IMR-90 (cell line): ENCODE data around the gene STIM1. TPM values are rescaled to one million over a fixed set of nuclear protein-coding genes. Genes with fewer than 3 reads are reported as not detected.

Experiments
- ATAC-seq: fragments of 200-7000 bp; cut with Tn5 transposase; 2 replicates; pipeline ENCODE4 v1.9.1; 2020; ENCODE audit warnings: low read depth, mild to moderate bottlenecking, moderate library complexity
- BruUV-seq: library from RNA; stranded (reverse); fragments of 400-500 nt; replicated peaks from 2 replicates; lab custom pipeline; 2021; lab: Mats Ljungman, UMichigan
- CTCF ChIA-PET: fragments of 300-600 bp; formaldehyde crosslinking; extraction: SDS; loops from one replicate; lab custom pipeline; 2021; ENCODE audit warnings: antibody characterized with exemption; lab: Yijun Ruan, JAX
- POLR2A ChIA-PET: fragments of 300-600 bp; sonication (Branson Sonifier 250); formaldehyde crosslinking; loops from one replicate; lab custom pipeline; 2022; ENCODE audit warnings: antibody characterized with exemption; ENCODE audit not compliant: unreplicated experiment; lab: Charles Lee
- DNase-seq: peaks from one replicate; pipeline ENCODE4 v3.0.0; 2013
- H2AFZ ChIP-seq: replicated peaks from 2 replicates; pipeline ENCODE3; 2013; ENCODE audit warnings: low read length, mild to moderate bottlenecking; ENCODE audit not compliant: poor library complexity
- H2AK5ac ChIP-seq: 2 replicates; pipeline ENCODE4 v1.6.1; 2013; ENCODE audit warnings: low read depth, low read length, inconsistent platforms
- H2AK9ac ChIP-seq: replicated peaks from 2 replicates; pipeline ENCODE3; 2013; ENCODE audit warnings: mild to moderate bottlenecking, low read depth, low read length, moderate library complexity; ENCODE audit not compliant: poor library complexity
- H2BK120ac ChIP-seq: 2 replicates; pipeline ENCODE4 v1.6.1; 2013; ENCODE audit warnings: low read depth, low read length, inconsistent platforms
- H2BK15ac ChIP-seq: 3 replicates; pipeline ENCODE4 v1.6.1; 2013; ENCODE audit warnings: low read depth, low read length, inconsistent platforms
- H2BK20ac ChIP-seq: 2 replicates; pipeline ENCODE4 v1.6.1; 2013; ENCODE audit warnings: low read depth, mild to moderate bottlenecking, inconsistent platforms, low read length, moderate library complexity
- H2BK5ac ChIP-seq: 2 replicates; pipeline ENCODE4 v1.6.1; 2013; ENCODE audit warnings: mild to moderate bottlenecking, low read depth, low read length, inconsistent platforms; ENCODE audit not compliant: poor library complexity, severe bottlenecking
- H3K14ac ChIP-seq: replicated peaks from 2 replicates; pipeline ENCODE4 v1.6.1; 2013; ENCODE audit warnings: low read depth, low read length, inconsistent platforms
- H3K18ac ChIP-seq: 2 replicates; pipeline ENCODE4 v1.6.1; 2013; ENCODE audit warnings: low read depth, low read length, control low read depth
- H3K23ac ChIP-seq: 2 replicates; pipeline ENCODE4 v1.6.1; 2013; ENCODE audit warnings: low read depth, low read length, inconsistent platforms
- H3K27ac ChIP-seq: 2 replicates; pipeline ENCODE4 v1.5.1; 2013; ENCODE audit warnings: mild to moderate bottlenecking, control low read depth, low read length; ENCODE audit not compliant: insufficient read depth
- H3K27me3 ChIP-seq: 2 replicates; pipeline ENCODE4 v1.6.1; 2013; ENCODE audit warnings: low read length; ENCODE audit not compliant: control insufficient read depth, insufficient read depth
- H3K36me3 ChIP-seq: 2 replicates; pipeline ENCODE4 v1.6.1; 2013; ENCODE audit warnings: low read length, mixed read lengths; ENCODE audit not compliant: control insufficient read depth, insufficient read depth
- H3K4ac ChIP-seq: 2 replicates; pipeline ENCODE4 v1.6.1; 2013; ENCODE audit warnings: low read depth, low read length, inconsistent platforms
- H3K4me1 ChIP-seq: 2 replicates; pipeline ENCODE4 v1.6.1; 2013; ENCODE audit warnings: low read length, mixed read lengths; ENCODE audit not compliant: control insufficient read depth, insufficient read depth
- H3K4me2 ChIP-seq: 2 replicates; pipeline ENCODE4 v1.6.1; 2013; ENCODE audit warnings: low read depth, mild to moderate bottlenecking, control low read depth, low read length, moderate library complexity
- H3K4me3 ChIP-seq: 2 replicates; pipeline ENCODE4 v1.5.1; 2013; ENCODE audit warnings: low read depth, mild to moderate bottlenecking, control low read depth, low read length, moderate library complexity; ENCODE audit not compliant: insufficient read depth
- H3K56ac ChIP-seq: 2 replicates; pipeline ENCODE4 v1.6.1; 2013; ENCODE audit warnings: low read length, inconsistent platforms; ENCODE audit not compliant: insufficient read depth; ENCODE audit errors: extremely low read depth
- H3K79me1 ChIP-seq, 2 experiments: 2 replicates each; pipeline ENCODE4 v1.6.1; 2013; ENCODE audit warnings: low read length in 2 of 2, inconsistent platforms in 1 of 2, low read depth in 1 of 2
- H3K9ac ChIP-seq: 2 replicates; pipeline ENCODE4 v1.6.1; 2013; ENCODE audit warnings: low read depth, low read length, control low read depth
- H3K9me1 ChIP-seq: 2 replicates; pipeline ENCODE4 v1.6.1; 2013; ENCODE audit warnings: low read length, inconsistent platforms; ENCODE audit not compliant: insufficient read depth
- H3K9me3 ChIP-seq: 2 replicates; pipeline ENCODE4 v1.6.1; 2013; ENCODE audit warnings: low read length; ENCODE audit not compliant: control insufficient read depth, insufficient read depth
- H4K20me1 ChIP-seq: 2 replicates; pipeline ENCODE4 v1.6.1; 2013; ENCODE audit warnings: low read length, inconsistent platforms; ENCODE audit not compliant: insufficient read depth
- H4K5ac ChIP-seq: 2 replicates; pipeline ENCODE4 v1.6.1; 2013; ENCODE audit warnings: mild to moderate bottlenecking, low read depth, low read length, control low read depth
- H4K8ac ChIP-seq, 2 experiments: 2 replicates each; pipeline ENCODE4 v1.6.1; 2013; ENCODE audit warnings: low read depth in 2 of 2, low read length in 2 of 2, control low read depth in 1 of 2, inconsistent platforms in 1 of 2
- H4K91ac ChIP-seq: 2 replicates; pipeline ENCODE4 v1.6.1; 2013; ENCODE audit warnings: low read depth, low read length, inconsistent platforms; ENCODE audit not compliant: insufficient read depth
- SMC3 ChIP-seq: fragments of 150-350 bp; IDR thresholded peaks from 2 replicates; pipeline ENCODE4 v1.6.1; 2016; ENCODE audit warnings: low read depth, mild to moderate bottlenecking, antibody characterized with exemption, low read length, moderate library complexity
- WGBS, 2 experiments: methylation state at CpG; one replicate each; pipeline versions ENCODE4 v1.1.5 to v1.1.7; 2013; ENCODE audit warnings: missing lambda C conversion rate in 2 of 2; ENCODE audit not compliant: insufficient read length in 1 of 2; ENCODE audit errors: extremely low coverage in 2 of 2; 5-methylcytosine and 5-hydroxymethylcytosine counted together
- dilution Hi-C: fragments of 300-500 bp; cut with HindIII; formaldehyde crosslinking; loops from one replicate; pipeline ENCODE4 v1.14.3; 2018; ENCODE audit warnings: low sequenced_read_pairs; ENCODE audit not compliant: unreplicated experiment
- in situ Hi-C: fragments of 300-500 bp; cut with MboI; formaldehyde crosslinking; loops from 3 replicates; pipeline ENCODE4 v1.14.3; 2019; ENCODE audit warnings: low sequenced_read_pairs, inconsistent platforms, mixed read lengths
- intact Hi-C: fragments of 100-400 bp; cut with micrococcal nuclease; formaldehyde crosslinking; loops from 2 replicates; pipeline ENCODE4 v1.10.0; 2022
- polyA plus RNA-seq, 3 experiments: library from polyadenylated mRNA; depleted of rRNA; stranded (reverse); fragments of >200 nt; gene quantifications; 2 replicates each; pipeline ENCODE4 v1.2.3, GENCODE V29; 2012; ENCODE audit warnings: low replicate concordance in 1 of 3
- total RNA-seq: library from RNA; depleted of rRNA; stranded (reverse); fragments of >200 nt; gene quantifications from 2 replicates; pipeline ENCODE4 v1.2.3, GENCODE V29; 2012

Gene STIM1
- total and polyA plus RNA-seq, 2 of the 4 experiments (the other 2 are of a cell fraction), result 17.9 to 23.0 TPM

- POLR2A ChIA-PET, result no interaction called here
- H3K4me3 ChIP-seq, result no peak overlapping the region
- H3K9me1 ChIP-seq, result peaks cover 8% of the 10 kb centered on the region; the same call in 1 of the 2 replicates
- H2AK5ac ChIP-seq, result no peak overlapping the region
- H4K5ac ChIP-seq, result no peak overlapping the region
- no peak overlapping the region for H3K23ac ChIP-seq
- WGBS, 2 experiments, result no CpG with 5 or more reads among the region's 1 CpG
- H3K36me3 ChIP-seq, result no peaks in the 10 kb centered on the region
- no TSS peak for BruUV-seq
- H4K8ac ChIP-seq, result no peak overlapping the region
- no peak overlapping the region for H2BK5ac ChIP-seq
- in situ Hi-C loops (no loop called here), dilution Hi-C loops (no loop called here), intact Hi-C loops (no loop called here)
- H3K9ac ChIP-seq, result no peak overlapping the region
- H3K14ac ChIP-seq, result no peak overlapping the region
- no peak overlapping the region for H2BK15ac ChIP-seq
- DNase-seq (no peak), ATAC-seq (no peak)
- no peak overlapping the region for H3K4ac ChIP-seq
- no peak overlapping the region for H2BK20ac ChIP-seq
- no peaks in the 10 kb centered on the region for H3K27me3 ChIP-seq
- no peak overlapping the region for H3K4me2 ChIP-seq
- H4K20me1 ChIP-seq, result no peaks in the 10 kb centered on the region
- TF ChIP-seq SMC3, result no peak
- CTCF ChIA-PET, result interaction anchor here (1.3 kb wide), 1 partner anchor 14 kb away, joined by 4 read pairs; no protein-coding TSS in a partner anchor
- H3K27ac ChIP-seq, result no peak overlapping the region
- no peak overlapping the region for H4K91ac ChIP-seq
- H3K56ac ChIP-seq, result no peak overlapping the region
- H2AK9ac ChIP-seq, result no peak overlapping the region
- no peak overlapping the region for H2AFZ ChIP-seq
- H2BK120ac ChIP-seq, result no peak overlapping the region
- H3K18ac ChIP-seq, result no peak overlapping the region
- H3K79me1 ChIP-seq, result peaks cover 20 to 24% of the 10 kb centered on the region in 2 experiments
- peaks cover 8% of the 10 kb centered on the region for H3K4me1 ChIP-seq
- no peaks in the 10 kb centered on the region for H3K9me3 ChIP-seq
These were observed 70.0 kb downstream of the STIM1 start for GRCh38 chr11:3925513-3925912.
